DMS153 treated with DMSO at 0.1 percent for 48 hours (cell line): Measurements from ENCODE around the gene SUMO3.

Experiments used
- DNase-seq: peaks from one replicate; lab custom pipeline; 2025; ENCODE audit not compliant: unreplicated experiment; lab: John Stamatoyannopoulos, UW

SUMO3 gene

DNA sequence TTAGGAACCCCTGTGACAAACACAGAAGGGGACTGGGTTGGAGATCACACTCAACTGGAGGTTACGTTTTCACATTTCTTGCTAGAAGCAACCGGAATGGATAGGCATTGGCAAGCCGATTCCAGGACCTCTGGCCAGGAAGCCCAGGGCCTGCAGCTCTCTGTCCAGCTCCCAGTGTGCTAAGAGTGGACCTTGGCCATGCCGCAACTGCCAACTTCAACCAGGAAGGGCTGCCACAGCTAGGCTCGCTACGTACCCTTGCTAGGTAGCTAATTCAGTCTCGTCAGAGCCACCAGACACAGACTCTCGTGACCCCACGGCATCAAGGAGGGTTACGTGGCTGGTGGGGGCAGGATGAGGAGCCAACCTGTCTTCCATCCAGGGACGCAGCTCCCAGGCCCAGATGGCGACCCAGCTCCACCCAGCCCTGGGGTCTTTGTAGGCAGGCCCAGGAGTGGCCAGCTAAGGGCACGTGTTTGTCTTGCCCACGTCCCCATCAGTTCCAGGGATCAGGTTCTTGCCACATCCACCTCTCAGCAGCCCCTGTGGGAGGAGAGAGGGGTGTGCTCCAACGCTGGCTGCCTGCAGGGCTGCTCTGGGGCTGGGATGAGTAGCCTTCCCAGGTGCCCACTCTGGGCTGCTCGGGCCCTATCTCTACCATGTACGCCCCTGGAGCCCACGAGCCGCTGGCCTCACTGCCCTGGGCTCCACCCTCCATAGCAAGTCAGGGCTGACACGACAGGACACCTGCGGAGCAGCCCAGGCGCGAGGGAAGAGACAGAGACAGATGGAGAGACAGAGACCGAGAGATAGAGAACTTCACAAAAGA, 55.4 kb downstream of the SUMO3 start:
- DNase-seq: no peak

DNA sequence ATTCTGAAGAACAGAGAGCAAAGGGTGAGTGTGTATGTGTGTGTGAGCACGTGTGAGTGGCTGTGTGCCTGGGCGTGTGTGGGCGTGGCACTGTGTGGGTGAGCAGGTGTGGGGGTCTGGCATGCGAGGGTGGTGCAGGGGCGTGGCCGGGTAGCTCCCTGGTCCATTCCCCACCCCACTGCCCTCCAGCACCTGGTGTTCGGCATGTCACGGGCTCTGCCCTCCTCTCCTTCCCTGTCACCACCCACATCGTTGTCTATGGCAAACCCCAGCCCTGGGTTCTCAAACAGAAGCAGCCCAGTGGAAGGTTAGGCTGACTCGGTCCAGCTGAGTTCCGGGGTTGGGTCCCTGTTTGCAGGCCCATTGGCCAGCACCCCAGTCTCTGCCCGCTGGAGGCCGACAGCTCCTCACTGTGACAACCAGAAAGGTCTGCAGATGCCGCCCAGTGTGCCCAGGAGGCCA, 56.1 kb downstream of the SUMO3 start:
- no peak for DNase-seq

DNA sequence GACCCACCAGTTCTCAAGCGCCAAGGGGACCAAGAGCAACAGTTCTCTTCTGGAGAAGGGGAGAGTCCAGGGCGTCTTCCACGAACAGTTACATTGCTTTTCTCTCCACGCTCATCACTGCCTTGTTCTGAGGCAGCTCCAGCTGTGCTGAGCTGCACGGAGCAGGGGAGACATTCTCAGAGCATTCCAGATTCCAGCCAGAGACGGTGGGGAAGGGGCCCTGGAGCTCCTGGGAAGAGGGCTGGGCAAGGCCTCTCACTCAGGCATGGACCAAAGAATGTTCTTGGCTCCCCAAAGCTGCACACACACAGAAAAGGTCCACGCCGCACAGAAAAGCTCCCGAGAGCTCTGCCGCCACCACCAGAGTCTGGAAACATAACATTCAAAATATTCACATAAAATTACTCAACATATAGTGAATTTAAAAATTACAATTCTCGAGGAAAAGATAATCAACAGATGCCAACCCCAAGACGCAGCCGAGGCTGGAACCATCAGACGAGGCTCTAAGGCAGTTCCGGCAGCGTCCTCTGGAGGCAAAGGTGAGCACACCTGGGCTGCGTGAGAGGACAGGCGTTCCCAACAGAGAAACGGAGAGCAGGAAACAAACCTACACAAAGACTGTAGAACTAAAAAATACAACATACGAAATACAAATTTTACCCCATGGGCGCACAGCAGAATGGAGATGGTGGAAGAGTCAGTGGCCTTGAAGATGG, 56.7 kb downstream of the SUMO3 start:
- no peak for DNase-seq

DNA sequence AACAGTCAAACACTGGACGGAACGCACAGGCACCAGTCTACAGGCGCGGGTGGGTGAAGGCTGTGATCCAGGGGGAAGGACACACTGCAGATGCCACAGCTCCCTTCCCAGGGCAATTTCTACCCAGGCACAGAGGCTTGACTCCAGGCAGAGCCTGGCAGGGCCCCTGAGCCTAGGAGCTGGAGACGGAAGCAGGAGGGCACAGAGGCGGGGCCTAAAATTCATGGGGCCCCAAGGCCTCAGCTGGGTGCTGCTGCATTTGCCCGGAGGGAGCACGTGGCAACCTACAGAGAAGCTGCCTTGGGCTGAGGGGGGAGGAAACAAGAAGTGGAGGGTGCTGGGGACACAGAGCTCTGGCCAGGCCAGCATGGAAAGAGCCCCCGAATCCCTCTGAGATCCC, 57.5 kb downstream of the SUMO3 start:
- DNase-seq: no peak

DNA sequence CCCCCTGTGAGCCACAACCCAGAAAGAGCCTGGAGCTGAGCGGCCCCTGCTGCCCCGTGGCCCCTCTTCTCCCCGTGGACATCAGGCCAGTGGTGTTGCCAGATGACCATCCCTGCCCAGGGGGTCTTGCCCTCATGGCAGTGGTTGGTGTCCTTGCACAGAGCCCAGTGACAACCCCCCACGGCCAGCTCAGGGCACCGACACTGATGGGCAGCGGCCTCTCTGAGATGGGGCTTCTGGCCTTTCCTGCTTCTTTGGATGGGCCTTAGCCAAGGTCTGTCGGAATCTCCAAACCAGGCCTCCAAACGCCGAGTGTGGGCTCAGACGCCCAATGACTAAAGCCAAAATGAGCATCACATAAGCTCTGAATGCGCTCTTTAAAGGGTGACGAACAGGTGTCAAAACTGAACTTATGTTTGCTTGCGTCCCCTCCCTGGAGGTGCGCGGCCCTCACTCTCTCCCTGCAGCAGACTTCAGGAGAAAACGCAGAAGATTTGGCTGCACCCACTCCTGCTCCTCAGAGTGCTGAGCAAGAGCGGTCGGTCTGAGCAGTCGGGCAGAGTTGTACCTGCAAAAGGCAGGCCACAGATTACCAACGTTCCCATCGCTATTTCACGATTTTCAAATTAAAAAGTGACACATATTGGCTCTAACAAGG, 58.1 kb downstream of the SUMO3 start:
- DNase-seq: no peak

DNA sequence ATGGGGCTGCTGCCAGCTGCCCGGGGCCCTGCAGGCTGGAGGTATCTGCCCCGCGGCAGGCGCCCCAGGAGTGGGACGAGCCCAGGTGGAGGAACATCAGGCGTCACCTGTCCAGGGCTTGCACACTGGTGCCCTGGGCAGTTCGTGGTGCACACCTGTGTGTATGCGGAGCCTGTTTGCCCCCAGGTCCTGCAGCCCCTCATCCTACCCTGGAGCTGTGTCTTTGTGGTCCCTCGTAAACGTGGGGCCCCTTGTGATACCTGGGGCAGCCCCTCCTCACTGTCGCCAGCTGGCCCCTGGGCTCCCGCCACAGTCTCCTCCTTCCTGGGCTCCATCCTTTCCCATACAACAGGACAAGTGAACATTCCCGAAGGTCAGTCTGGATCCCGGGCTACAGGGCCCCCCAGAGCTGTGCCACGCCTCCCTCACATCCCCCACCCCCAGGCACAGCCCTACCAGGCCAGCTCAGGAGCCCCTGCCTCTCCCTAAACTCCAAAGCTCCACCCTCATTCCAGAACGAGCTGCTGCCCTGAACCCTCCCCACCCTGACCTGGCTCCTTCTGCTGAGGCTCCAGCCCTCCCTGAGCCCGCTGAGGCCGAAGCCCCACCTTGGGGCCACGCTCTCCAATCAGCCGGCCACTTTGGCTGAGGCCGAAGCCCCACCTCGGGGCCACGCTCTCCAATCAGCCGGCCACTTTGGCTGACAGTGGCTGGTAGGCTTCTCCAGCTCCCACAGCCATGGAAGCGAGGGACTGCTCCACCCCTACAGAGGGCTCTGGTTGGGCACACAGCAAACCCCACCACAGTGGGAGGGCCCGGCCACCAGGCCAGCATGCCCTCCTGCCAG, 58.9 kb downstream of the SUMO3 start:
- DNase-seq: no peak

DNA sequence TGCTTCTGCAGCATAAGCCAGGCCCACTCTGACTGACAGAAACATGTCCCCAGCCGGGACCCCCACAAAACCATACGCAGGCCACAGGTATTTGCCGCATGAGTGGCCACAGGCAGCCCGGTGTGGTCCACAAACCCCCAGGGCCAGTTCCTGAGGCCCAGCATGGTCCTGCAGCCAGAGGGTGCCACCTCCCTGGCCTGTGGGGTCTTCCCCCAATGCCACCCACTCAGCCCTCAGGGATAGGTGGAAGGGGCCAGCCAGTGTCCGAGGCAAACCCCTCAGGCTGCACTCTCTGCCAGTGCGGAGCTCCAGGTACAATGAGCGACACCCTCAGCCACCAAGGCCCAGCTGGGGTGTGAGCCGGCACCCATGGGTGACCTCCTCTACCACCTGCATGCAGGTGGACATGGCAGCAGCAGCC, 59.7 kb downstream of the SUMO3 start:
- DNase-seq: no peak

DNA sequence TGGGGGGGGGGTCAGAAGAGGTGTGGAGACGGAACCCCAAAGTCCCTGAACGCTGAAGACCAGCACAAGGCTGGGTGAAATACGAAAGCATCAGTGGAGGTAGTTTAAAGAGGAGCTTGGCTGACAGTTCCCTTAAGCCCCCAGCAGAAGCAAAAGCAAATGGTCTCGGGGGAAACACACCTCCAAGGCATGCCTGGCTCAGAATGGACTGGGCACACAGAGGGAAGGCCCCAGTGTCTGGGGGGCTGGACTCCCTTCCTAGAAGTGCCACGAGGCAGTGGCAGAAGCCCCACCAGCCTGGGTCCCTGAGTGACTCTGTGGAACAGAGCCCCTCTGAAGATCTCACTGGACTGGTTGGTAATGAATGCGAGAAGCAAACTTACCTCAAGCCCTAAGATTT, 60.1 kb downstream of the SUMO3 start:
- DNase-seq: no peak

DNA sequence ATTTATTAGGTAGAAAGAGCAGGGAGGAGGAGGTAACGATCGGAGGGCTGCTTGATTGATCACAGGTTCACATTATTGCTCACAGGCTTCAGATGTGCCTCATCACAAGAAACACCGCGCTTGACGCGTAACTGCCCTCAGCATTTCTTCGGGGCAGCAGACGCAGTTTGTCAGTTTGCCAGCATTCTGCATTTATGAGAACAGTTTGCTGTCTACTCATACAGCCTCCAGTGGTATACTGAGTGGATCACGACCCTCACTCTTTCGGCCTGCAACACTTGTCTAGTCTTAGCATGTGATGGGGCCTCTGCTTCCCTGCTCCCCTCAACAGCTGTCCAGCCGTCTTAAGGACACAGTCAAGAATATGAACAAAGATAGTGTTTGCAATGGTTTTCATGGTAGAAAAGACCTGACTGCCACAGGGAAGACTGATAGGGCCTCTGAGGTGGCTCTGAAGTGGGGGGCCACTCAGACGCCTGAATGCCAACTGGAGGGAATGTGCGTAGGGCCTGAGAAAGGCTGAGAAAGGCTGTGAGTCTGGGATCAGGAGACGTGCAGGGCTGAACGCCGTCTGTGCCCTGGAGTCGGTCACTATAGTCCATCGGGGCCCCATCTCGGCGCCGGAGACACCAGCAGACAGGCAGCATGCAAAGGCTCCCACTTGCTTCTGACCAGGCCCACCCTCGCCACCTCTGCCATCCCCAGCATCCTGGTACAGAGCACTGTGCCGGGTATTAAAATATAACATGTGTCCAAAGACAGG, 61.3 kb downstream of the SUMO3 start:
- DNase-seq: no peak
